SK-N-SH treated with all-trans-retinoic acid at 6 μM for 48 hours (cell line): ENCODE data around the gene KLHL3.
A peak's percentile ranks its signal among the peaks of the same experiment; 100 is the strongest.

Experiments used
- ATAC-seq: fragments of 200-7000 bp; cut with Tn5 transposase; 3 replicates; pipeline ENCODE4 v1.9.1; 2020; ENCODE audit warnings: mild to moderate bottlenecking, moderate library complexity
- ARNTL ChIP-seq: fragments of 450-650 bp; formaldehyde crosslinking; IDR thresholded peaks from 2 replicates; pipeline ENCODE4 v1.5.0; 2020; ENCODE audit warnings: low read depth, mild to moderate bottlenecking, moderate library complexity, borderline replicate concordance
- BACH2 ChIP-seq: fragments of 250-450 bp; sonication (Bioruptor Pico); IDR thresholded peaks from 2 replicates; pipeline ENCODE4 v1.9.0; 2021; ENCODE audit warnings: mild to moderate bottlenecking, borderline replicate concordance
- CSDC2 ChIP-seq: fragments of 250-450 bp; sonication (Bioruptor Pico); IDR thresholded peaks from 2 replicates; pipeline ENCODE4 v1.5.0; 2020; ENCODE audit warnings: mild to moderate bottlenecking, moderate library complexity
- ESRRG ChIP-seq: fragments of 250-450 bp; sonication (Bioruptor Pico); IDR thresholded peaks from 2 replicates; pipeline ENCODE4 v1.6.1; 2021; ENCODE audit warnings: mild to moderate bottlenecking
- GLIS3 ChIP-seq: fragments of 250-450 bp; sonication (Bioruptor Pico); IDR thresholded peaks from 2 replicates; pipeline ENCODE4 v1.5.0; 2020; ENCODE audit warnings: mild to moderate bottlenecking, moderate library complexity
- ISL1 ChIP-seq: fragments of 250-450 bp; sonication (Bioruptor Pico); IDR thresholded peaks from 2 replicates; pipeline ENCODE4 v2.1.2; 2022; ENCODE audit warnings: mild to moderate bottlenecking, moderate library complexity
- PATZ1 ChIP-seq: fragments of 250-450 bp; sonication (Bioruptor Pico); IDR thresholded peaks from 2 replicates; pipeline ENCODE4 v1.8.0; 2020; ENCODE audit warnings: mild to moderate bottlenecking, moderate library complexity, borderline replicate concordance
- PPARA ChIP-seq: fragments of 250-450 bp; sonication (Bioruptor Pico); IDR thresholded peaks from 2 replicates; pipeline ENCODE4 v1.5.0; 2020; ENCODE audit warnings: mild to moderate bottlenecking, borderline replicate concordance
- RARB ChIP-seq: fragments of 250-450 bp; sonication (Bioruptor Pico); IDR thresholded peaks from 2 replicates; pipeline ENCODE4 v1.8.0; 2021; ENCODE audit warnings: mild to moderate bottlenecking, moderate library complexity
- SNAI2 ChIP-seq: fragments of 250-450 bp; sonication (Bioruptor Pico); IDR thresholded peaks from 2 replicates; pipeline ENCODE4 v1.5.0; 2020; ENCODE audit warnings: mild to moderate bottlenecking, moderate library complexity
- TCF4 ChIP-seq: fragments of 250-450 bp; sonication (Bioruptor Pico); IDR thresholded peaks from 2 replicates; pipeline ENCODE4 v1.8.0; 2021; ENCODE audit warnings: mild to moderate bottlenecking, moderate library complexity, borderline replicate concordance
- TOX ChIP-seq: fragments of 250-450 bp; sonication (Bioruptor Pico); IDR thresholded peaks from 2 replicates; pipeline ENCODE4 v1.8.0; 2021; ENCODE audit warnings: mild to moderate bottlenecking, moderate library complexity, borderline replicate concordance
- ZC3H10 ChIP-seq: fragments of 250-450 bp; sonication (Bioruptor Pico); IDR thresholded peaks from 2 replicates; pipeline ENCODE4 v1.5.1; 2021; ENCODE audit warnings: mild to moderate bottlenecking, moderate library complexity
- ZFP3 ChIP-seq: fragments of 250-450 bp; sonication (Bioruptor Pico); IDR thresholded peaks from 2 replicates; pipeline ENCODE4 v1.5.0; 2020; ENCODE audit warnings: mild to moderate bottlenecking, moderate library complexity
- ZFP30 ChIP-seq: fragments of 450-650 bp; formaldehyde crosslinking; IDR thresholded peaks from 2 replicates; pipeline ENCODE4 v1.5.0; 2022; ENCODE audit warnings: mild to moderate bottlenecking, moderate library complexity
- ZNF565 ChIP-seq: fragments of 450-650 bp; formaldehyde crosslinking; conservative IDR thresholded peaks from 2 replicates; pipeline ENCODE4 v1.5.0; 2020; ENCODE audit warnings: low read depth, mild to moderate bottlenecking, moderate library complexity
- ZNF8 ChIP-seq: fragments of 450-650 bp; formaldehyde crosslinking; IDR thresholded peaks from 2 replicates; pipeline ENCODE4 v1.5.0; 2020; ENCODE audit warnings: mild to moderate bottlenecking, moderate library complexity
- TF ChIP-seq, protein P1 (sequence below): fragments of 250-450 bp; sonication (Bioruptor Pico); IDR thresholded peaks from 2 replicates; pipeline ENCODE4 v1.5.1; 2021; ENCODE audit warnings: mild to moderate bottlenecking, moderate library complexity
- TF ChIP-seq, protein P2 (sequence below): fragments of 250-450 bp; sonication (Bioruptor Pico); IDR thresholded peaks from 2 replicates; pipeline ENCODE4 v1.8.0; 2021; ENCODE audit warnings: low read depth, mild to moderate bottlenecking, moderate library complexity, borderline replicate concordance
- TF ChIP-seq, protein P3 (sequence below): fragments of 250-450 bp; sonication (Bioruptor Pico); IDR thresholded peaks from 2 replicates; pipeline ENCODE4 v1.5.0; 2020; ENCODE audit warnings: mild to moderate bottlenecking, moderate library complexity

Gene KLHL3

DNA sequence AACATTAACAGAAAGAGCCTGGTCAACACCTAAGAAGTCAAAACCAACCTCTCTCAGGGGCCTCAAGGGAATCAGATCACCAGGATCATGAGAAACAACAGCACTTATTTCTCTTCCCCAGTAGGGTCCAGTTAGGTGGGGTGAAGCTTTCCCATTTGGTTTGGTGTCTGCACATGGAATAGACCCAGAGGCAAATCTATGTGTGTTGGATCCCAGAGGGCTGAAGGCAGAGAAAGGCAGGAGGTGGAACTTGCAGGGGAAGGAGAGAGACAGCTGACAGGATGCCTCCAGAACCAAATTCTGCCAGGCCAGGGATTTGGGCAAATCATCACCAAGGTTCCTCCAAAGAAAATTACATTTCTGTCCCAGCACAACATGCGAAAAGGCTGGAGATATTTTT lies 132.0 kb downstream of the KLHL3 start (continued):
- TF ChIP-seq, protein P1, sequence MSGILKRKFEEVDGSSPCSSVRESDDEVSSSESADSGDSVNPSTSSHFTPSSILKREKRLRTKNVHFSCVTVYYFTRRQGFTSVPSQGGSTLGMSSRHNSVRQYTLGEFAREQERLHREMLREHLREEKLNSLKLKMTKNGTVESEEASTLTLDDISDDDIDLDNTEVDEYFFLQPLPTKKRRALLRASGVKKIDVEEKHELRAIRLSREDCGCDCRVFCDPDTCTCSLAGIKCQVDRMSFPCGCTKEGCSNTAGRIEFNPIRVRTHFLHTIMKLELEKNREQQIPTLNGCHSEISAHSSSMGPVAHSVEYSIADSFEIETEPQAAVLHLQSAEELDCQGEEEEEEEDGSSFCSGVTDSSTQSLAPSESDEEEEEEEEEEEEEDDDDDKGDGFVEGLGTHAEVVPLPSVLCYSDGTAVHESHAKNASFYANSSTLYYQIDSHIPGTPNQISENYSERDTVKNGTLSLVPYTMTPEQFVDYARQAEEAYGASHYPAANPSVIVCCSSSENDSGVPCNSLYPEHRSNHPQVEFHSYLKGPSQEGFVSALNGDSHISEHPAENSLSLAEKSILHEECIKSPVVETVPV: no peak
- no peak for TF ChIP-seq SNAI2
- TF ChIP-seq BACH2: no peak

DNA sequence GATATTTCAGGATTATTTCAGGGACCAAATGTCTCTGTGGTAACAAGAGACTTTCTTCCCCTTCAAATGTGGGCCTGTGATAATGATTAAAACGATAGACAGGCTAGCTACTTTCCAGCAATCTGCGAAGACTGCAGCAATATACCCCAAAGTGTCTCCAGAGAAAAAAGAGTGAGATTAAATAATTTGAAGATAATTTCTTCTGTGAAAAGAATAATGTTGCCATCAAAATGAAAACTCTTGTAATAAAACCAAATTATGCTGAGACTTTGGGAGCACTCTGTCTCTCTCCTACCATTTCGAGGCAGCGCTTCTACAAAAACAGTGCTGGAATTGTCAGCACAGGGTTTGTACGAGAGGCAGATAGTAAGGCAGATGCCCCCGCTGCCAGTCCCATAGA lies 132.5 kb downstream of the KLHL3 start:
- no peak for ATAC-seq
- TF ChIP-seq CSDC2 (CRISPR knock-in tag) (no peak), ESRRG (CRISPR knock-in tag) (no peak), GLIS3 (CRISPR knock-in tag) (no peak)

- no peak for ATAC-seq
- no peak for TF ChIP-seq PPARA (CRISPR knock-in tag)
- no peak for TF ChIP-seq ZC3H10 (CRISPR knock-in tag)
- no peak for TF ChIP-seq ZFP30 (CRISPR knock-in tag)
- no peak for TF ChIP-seq ISL1 (CRISPR knock-in tag)
- no peak for TF ChIP-seq ZFP3 (CRISPR knock-in tag)
- TF ChIP-seq CSDC2 (CRISPR knock-in tag): no peak
- TF ChIP-seq ZNF565 (CRISPR knock-in tag): no peak
- no peak for TF ChIP-seq TOX (CRISPR knock-in tag)
- no peak for TF ChIP-seq RARB (CRISPR knock-in tag)
- no peak for TF ChIP-seq ESRRG (CRISPR knock-in tag)
- TF ChIP-seq TCF4 (CRISPR knock-in tag): no peak
- TF ChIP-seq, protein P2, sequence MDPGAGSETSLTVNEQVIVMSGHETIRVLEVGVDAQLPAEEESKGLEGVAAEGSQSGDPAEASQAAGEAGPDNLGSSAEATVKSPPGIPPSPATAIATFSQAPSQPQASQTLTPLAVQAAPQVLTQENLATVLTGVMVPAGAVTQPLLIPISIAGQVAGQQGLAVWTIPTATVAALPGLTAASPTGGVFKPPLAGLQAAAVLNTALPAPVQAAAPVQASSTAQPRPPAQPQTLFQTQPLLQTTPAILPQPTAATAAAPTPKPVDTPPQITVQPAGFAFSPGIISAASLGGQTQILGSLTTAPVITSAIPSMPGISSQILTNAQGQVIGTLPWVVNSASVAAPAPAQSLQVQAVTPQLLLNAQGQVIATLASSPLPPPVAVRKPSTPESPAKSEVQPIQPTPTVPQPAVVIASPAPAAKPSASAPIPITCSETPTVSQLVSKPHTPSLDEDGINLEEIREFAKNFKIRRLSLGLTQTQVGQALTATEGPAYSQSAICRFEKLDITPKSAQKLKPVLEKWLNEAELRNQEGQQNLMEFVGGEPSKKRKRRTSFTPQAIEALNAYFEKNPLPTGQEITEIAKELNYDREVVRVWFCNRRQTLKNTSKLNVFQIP (CRISPR knock-in tag): no peak
- TF ChIP-seq ARNTL (CRISPR knock-in tag): no peak
- TF ChIP-seq GLIS3 (CRISPR knock-in tag): no peak
- TF ChIP-seq PATZ1 (CRISPR knock-in tag): no peak
- TF ChIP-seq, protein P3, sequence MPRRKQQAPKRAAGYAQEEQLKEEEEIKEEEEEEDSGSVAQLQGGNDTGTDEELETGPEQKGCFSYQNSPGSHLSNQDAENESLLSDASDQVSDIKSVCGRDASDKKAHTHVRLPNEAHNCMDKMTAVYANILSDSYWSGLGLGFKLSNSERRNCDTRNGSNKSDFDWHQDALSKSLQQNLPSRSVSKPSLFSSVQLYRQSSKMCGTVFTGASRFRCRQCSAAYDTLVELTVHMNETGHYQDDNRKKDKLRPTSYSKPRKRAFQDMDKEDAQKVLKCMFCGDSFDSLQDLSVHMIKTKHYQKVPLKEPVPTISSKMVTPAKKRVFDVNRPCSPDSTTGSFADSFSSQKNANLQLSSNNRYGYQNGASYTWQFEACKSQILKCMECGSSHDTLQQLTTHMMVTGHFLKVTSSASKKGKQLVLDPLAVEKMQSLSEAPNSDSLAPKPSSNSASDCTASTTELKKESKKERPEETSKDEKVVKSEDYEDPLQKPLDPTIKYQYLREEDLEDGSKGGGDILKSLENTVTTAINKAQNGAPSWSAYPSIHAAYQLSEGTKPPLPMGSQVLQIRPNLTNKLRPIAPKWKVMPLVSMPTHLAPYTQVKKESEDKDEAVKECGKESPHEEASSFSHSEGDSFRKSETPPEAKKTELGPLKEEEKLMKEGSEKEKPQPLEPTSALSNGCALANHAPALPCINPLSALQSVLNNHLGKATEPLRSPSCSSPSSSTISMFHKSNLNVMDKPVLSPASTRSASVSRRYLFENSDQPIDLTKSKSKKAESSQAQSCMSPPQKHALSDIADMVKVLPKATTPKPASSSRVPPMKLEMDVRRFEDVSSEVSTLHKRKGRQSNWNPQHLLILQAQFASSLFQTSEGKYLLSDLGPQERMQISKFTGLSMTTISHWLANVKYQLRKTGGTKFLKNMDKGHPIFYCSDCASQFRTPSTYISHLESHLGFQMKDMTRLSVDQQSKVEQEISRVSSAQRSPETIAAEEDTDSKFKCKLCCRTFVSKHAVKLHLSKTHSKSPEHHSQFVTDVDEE: no peak
- TF ChIP-seq SNAI2: no peak
- TF ChIP-seq BACH2: no peak
- TF ChIP-seq, protein P1: no peak
These were observed 133.1 kb downstream of the KLHL3 start for GRCh38 chr5:137602721-137603273.

GRCh38 chr5:137600721-137601360 lies 135.0 kb downstream of the KLHL3 start:
- no peak for TF ChIP-seq ARNTL (CRISPR knock-in tag)
- peak; percentile 98 for TF ChIP-seq TCF4 (CRISPR knock-in tag)
- peak; percentile 36; the same call in 1 of the 2 replicates for TF ChIP-seq ZFP3 (CRISPR knock-in tag)
- 0 out of 2 replicates have a peak, but pooled peaks have one; percentile 23 for TF ChIP-seq ZNF8 (CRISPR knock-in tag)
- TF ChIP-seq PPARA (CRISPR knock-in tag): no peak
- TF ChIP-seq, protein P3: peak; percentile 76; the same call in 1 of the 2 replicates
- peak; percentile 23; the same call in 1 of the 3 replicates for ATAC-seq
